Stimulated activated CD8-positive, alpha-beta memory T cell treated with anti-CD3 and anti-CD28 coated beads, Interleukin-7, amount 100 ng/mL, for 24 hours (primary cell): ENCODE measurements around the gene NRBP1.
"Not testable (repeated sequence)": the region's sequence is repeated elsewhere in the genome, so short reads cannot be mapped to it uniquely, and the experiment has no call there.

Experiments used
- DNase-seq: peaks from one replicate; pipeline ENCODE4 v3.0.0-alpha.2; 2020; ENCODE audit warnings: low read depth

The NRBP1 gene

DNA sequence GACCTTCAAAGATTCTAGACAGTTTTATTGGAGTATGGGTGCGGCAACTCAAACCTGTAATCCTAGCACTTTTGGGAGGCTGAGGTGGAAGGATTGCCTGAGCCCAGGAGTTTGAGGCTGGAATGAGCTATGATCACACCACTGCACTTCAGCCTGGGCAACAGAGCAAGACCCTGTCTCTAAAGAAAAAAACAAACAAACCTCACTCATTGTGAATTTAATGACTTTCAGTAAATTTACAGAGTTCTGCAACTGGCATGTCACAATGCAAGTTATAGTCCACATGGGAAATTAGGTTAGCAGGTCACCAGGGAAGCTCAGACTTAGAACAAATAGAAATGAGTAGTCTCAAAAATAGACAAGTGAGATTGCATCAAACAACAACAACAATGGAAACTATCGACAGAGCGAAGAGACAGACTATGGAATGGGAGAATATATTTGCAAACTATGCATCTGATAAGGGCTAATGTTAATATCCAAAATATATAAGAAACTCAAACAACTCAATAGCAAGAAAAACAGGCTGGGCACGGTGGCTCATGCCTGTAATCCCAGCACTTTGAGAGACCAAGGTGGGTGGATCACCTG lies 6.7 kb upstream of the NRBP1 start:
- no peak for DNase-seq

DNA sequence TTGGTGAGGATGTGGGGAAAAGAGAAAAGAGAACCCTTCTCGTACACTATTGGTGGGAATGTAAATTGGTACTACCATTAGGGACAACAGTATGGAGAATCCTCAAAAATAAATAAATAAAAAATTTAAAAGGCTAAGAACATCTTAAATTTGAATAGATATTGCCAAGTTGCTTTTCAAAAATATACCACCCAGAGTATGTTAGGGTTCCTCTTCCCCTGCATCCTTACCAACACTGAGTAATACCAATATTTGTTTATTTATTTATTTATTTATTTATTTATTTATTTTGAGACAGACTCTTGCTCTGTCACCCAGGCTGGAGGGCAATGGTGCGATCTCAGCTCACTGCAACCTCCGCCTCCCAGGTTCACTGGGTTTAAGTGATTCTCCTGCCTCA lies 5.5 kb upstream of the NRBP1 start:
- no peak for DNase-seq

DNA sequence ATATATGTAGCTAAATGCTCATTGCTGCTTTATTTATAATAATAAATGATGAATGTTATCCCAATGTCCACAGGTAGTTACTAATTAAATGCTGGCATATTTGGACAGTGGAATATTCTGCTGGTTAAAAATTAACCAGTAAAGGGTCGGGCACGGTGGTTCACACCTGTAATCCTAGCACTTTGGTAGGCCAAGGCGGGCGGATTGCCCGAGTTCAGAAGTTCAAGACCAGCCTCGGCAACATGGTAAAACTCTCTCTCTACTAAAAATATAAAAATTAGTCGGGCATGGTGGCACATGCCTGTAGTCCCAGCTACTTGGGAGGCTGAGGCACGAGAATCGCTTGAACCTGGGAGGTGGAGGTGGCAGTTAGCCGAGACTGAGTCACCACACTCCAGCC lies 3.4 kb upstream of the NRBP1 start:
- DNase-seq: not testable (repeated sequence)

DNA sequence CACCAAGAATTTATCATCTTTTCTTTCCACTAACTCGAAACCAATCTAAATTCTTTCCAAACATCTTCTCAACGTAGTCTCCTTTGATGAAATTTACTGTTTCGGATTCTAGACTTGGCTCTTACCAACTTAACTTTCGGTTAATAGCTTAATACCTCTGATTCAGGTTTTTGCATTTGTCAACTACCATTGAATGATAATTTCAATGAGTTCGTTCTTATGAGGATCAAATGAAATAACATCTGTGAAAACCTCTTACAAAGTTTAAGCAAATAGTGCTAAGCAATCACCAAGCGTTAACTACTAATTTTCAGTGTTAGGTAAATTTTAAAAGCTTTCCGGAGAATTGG lies 593 bp upstream of the NRBP1 start:
- DNase-seq: no peak

DNA sequence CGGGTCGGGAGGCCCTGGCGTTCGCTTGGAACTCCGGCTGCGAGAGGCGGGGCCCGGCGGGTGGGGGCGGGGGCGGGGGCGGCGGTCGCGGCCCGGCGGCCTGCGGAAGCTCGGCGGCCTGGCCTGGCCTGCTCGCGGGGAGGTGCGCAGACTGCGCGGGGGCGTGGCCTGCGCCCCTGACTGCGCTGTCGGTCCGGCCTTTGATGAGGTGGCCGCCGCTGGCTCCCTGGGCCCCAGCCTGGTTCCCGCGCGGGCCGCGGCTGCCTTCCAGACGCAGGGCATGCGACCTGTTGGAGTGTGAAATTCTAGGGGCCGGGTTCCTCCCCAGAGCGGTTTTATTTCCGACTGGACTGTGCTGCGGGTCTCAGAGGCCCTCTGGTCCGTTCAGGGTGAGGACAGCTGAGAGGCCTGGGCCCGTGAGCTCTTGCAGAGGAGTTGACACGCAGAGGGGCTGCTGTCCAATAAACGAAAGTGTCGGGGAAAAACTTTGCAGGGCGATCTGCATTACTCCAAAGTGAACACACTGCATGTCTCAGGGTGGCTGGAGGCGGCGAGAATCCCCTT lies 629 bp downstream of the NRBP1 start:
- peak; percentile 44 for DNase-seq

DNA sequence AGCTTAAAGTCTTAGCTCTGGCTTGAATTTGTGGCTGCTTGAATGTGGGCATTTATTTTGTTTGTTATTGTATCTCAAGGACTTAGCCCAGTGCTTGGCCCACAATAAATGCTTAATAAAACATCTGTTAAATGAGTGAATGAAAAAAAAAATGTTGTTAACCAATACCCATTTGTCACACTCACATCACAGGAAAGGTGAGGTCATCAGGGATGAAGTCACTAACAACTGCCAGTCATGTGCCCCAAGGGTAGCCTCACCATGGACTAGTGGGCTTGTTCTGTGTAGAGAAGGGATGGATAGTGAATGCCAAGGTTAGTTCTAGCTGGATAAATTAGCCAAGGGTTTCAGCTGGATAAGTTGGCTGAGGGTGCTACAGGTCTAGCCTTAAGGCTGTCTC lies 3.0 kb downstream of the NRBP1 start:
- DNase-seq: no peak

DNA sequence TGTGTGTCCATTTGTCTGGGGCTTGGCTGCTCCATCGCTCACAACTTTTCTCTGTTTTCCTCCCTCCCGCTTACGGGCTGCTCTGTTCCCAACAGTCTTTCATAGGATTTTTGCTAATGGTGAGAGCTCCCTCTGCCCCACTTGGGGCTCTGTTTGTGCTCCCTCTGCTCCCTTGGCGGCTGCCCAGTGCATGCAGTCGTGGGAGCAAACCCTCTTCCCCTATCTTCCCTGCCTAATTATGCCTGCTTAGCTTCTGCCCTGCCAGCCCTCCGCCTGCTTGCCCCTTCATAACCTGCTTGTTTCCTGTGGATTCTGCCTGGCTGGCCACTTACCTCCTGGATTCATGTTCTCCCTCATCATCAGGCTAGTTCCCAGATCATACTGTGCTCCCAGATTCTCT lies 7.2 kb downstream of the NRBP1 start:
- no peak for DNase-seq

DNA sequence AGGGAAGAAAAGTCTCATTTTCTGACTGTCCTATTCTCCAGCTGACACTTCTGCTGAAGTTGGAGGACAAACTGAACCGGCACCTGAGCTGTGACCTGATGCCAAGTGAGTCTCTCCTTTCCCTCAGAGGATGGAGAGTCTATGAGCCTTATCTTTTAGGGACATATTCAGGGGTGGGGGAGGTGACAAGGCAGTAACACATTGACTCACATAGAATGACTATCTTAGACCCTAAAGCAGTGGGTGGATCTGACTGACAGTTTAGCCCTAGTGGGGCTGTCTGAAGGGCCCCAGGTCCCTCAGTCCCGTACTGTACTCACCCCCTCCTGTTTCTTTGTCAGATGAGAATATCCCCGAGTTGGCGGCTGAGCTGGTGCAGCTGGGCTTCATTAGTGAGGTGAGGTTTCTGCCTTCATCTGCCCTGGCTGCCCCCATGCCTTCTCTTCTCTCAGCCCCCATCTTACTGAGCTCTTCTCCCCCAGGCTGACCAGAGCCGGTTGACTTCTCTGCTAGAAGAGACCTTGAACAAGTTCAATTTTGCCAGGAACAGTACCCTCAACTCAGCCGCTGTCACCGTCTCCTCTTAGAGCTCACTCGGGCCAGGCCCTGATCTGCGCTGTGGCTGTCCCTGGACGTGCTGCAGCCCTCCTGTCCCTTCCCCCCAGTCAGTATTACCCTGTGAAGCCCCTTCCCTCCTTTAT lies 12.9 kb downstream of the NRBP1 start:
- DNase-seq: no peak

DNA sequence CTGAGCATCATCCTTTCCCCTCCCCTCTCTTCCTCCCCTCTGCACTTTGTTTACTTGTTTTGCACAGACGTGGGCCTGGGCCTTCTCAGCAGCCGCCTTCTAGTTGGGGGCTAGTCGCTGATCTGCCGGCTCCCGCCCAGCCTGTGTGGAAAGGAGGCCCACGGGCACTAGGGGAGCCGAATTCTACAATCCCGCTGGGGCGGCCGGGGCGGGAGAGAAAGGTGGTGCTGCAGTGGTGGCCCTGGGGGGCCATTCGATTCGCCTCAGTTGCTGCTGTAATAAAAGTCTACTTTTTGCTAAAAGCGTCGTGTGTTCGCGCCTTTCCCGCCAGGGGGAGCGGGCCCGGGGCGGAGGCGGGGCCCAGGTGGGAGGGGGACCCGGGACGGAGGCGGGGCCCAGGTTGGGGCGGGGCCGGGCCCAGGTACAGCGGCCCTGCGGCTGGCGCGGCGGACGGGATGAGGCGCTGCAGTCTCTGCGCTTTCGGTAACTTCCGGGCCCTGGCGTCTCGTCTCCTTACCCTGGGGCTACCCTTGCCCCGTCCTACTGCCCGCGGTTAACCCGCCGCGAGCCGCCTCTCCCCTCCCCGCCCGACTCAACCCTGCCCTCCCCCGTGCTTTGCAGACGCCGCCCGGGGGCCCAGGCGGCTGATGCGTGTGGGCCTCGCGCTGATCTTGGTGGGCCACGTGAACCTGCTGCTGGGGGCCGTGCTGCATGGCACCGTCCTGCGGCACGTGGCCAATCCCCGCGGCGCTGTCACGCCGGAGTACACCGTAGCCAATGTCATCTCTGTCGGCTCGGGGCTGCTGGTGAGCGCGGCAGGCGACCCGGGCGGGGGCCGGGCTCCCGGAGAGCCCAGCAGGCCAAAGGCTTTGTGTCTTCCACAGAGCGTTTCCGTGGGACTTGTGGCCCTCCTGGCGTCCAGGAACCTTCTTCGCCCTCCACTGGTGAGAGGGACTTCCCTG lies 13.8 kb downstream of the NRBP1 start, which contains the start of gene KRTCAP3:
Gene KRTCAP3, plus strand, starts transcription at position 424 of the 962 bp plus-strand sequence. Its CDS starts 32 bp downstream, at position 456.
- DNase-seq: no peak

DNA sequence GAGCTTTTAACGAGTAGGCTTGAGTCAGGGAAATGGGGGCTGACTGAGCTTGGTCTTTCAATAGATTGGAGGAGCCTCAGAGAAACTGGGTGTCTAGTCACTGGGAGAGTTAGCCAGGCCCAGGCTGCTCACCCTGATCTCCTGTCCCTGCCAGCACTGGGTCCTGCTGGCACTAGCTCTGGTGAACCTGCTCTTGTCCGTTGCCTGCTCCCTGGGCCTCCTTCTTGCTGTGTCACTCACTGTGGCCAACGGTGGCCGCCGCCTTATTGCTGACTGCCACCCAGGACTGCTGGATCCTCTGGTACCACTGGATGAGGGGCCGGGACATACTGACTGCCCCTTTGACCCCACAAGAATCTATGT lies 14.5 kb downstream of the NRBP1 start:
- DNase-seq: no peak

DNA sequence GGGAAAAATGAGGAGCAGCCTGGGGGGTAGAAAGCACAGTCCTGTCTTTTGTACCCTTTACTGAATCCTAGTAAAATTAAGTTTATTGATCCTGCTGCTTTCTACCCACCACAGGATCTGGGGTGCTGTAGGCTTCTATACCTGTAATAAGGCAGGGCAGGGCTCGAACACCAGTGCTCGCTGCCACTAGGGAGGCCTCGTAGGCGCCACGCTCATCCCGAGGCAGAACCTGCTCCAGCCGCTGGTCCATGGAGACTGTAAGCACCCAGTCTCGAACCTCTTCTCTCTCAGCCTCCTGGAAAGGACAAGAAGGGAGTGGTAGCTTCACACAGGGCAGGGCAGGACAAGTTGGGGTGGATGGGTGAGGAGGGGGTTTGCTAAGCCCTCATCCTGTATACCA lies 16.7 kb downstream of the NRBP1 start:
- no peak for DNase-seq

DNA sequence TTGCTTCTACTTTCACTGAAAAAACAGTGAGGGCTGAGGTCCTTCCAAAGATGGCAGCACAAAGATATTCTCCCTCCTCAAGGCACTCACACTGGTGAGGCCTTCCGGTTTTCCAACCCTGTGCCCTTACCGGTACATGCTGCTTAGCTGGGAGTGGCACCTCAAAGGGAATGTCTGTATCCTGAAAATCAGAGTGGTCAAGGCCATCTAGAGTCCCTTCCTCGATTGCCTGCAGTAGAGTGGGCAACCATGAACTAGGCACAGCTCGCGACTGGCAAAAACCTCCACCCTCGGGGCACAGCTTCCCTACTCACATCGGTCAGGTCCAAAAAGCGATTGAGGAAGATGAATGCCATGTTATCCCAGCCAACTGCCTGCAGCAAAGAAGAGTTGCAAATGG lies 17.2 kb downstream of the NRBP1 start:
- DNase-seq: no peak

DNA sequence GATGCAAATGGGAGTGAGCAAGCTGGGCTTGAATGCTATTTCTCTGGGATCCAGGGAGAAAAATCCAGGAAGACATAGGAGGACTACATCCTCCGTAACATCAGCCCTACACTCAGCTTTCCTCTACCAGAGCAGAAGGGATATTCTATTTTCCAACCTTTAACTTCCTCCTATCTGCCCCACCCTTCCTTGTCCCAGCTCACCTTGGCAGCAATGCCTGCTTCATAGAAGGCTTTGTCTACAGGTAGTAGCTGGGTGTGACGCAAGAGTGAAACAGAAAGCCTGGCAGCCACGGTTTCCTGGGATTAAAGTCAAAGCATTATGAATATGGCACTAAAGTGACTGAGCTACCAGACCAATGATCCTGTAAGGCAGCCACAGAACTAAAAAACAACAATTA lies 17.6 kb downstream of the NRBP1 start:
- DNase-seq: no peak

DNA sequence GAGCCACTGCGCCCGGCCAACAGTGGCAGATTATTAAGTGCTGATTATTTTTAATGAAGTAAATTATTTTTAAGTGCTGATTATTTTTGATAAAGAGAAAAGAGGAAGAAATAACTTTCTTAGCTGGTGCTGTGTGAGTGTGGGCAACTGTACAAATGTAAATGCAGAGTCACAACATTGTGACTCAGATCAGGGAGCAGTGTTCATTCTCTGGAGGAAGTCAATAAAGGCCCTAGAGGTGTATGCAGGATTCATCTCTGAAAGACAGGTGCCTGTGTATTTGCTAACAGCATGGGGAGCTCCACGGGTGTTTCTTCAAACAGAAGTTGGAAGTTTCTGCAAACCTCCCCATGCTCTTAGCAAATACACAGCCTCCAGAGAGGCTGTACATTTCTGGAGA lies 19.9 kb downstream of the NRBP1 start:
- no peak for DNase-seq

DNA sequence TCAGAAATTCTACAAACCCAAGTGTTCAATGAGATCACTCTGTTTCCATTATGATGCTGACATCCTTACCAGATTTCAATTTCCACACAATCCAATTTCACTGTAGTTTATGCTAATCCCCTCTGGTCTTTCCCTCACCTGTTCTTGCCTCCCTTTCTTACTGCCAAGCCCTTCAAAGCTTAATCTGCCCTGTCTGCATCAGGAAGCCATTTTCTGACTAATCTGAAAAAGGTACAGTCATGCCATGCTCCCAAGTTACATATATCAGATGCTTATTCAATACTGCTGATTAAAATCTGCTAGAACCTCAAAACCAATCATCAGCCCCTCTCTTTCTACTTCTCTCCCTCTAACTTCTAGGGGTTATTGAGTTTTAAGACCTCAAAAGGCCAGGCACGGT lies 22.7 kb downstream of the NRBP1 start:
- no peak for DNase-seq

DNA sequence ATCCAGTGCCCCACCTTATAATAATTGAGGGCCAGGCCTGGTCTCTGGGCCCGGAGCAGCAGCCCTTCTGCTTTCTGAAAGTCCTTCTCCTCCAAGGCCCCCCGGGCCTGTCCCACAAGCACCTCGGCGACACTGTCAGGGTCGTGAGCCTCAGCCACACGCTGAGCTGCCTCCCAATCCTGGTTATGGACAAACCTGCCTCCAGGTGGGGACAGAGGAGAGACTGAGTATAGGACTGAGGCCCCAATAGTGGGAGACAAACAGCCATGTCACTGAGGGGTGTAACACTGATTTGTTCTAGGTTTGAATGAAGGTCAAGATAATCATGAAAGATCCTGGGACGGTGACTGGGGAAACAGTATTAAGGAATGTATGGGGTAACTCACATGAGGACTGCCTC lies 25.5 kb downstream of the NRBP1 start:
- no peak for DNase-seq

DNA sequence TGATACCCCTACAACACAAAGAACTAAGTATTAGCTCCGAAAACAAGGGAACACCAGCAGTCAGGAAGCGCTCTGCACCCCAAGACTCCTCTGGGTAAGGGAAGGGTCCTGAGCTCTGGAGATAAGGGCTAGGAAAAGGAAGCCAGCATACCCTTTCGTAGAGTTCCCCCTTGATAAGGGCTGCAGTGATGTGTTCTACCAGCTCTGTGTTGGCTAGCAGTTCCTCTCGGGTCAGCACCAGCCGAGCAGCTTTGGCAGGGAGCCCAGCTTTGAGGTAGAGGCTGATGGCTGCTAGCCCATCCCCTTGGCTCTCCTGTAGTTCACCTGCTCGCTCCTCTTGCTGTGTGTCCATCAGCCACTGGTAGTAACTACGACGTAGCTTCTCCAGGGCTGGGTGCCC lies 32.7 kb downstream of the NRBP1 start:
- DNase-seq: no peak

DNA sequence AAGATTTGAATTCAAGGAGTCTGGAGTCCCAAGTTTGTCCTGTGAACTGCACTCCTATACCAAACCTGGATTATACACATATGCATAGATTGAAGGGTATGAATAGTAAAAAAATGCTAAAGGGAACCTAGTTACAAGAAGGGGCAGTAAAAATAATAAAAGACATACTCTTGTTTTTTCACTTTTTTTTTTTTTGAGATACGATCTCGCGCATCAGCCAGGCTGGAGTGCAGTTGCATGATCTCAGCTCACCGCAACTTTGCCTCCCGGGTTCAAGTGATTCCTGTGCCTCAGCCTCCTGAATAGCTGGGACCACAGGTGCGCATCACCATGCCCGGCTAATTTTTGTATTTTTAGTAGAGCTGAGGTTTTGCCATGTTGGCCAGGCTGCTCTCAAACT lies 36.0 kb downstream of the NRBP1 start:
- no peak for DNase-seq

DNA sequence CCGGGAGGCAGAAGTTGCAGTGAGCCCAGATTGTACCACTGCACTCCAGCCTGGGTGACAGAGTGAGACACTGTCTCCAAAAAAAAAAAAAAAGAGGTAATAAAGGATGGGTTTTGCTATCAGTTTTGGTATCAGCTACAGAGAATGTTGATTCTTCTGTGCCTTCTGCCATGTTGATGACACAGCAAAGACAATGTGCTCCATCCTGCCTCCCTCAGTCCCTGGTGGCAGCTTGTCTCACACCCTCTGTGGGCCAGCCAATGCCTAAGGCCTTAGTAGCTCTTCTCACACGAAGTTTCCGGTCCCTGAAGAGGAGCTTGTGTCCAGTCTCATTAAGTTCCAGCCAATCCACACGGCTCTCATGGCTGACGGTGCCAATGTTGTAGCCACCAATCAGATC lies 43.5 kb downstream of the NRBP1 start:
- DNase-seq: no peak

DNA sequence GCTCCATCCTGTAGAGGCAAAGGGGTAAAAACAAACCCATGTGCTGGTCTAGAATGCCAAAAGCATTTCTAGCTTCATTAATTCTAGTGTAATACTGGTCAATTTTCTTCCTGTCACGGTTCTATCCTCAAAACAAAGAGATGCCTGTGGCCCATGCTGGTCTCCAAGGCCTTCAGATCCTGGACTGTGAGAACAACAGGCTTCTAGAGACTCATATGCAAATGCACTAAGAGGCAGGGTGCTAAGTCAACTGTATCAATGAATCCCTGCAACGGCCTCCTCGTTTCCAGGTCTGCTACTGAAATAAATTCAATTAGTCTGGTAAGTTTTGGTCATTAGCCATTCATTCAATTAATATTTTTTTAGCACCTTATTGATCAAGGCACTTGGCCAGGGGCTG lies 57.1 kb downstream of the NRBP1 start:
- DNase-seq: no peak

DNA sequence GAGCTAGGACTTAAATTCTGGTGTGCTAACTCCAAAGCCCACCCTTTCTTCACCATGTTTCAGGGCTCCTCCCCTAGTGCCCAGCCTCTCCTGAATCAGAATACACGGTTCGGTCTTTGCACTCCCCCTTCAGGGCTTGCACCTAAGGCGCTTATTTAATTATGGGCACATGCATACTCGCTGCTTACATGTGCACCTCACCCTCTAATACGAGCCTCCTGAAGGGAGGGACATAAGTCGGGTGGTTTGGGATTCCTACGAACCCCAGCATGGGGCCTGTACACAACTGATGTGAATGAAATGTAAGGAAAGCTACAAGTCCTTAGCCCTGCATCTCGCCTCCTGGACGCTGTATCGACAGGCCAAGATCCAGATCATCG lies 60.7 kb downstream of the NRBP1 start:
- no peak for DNase-seq

DNA sequence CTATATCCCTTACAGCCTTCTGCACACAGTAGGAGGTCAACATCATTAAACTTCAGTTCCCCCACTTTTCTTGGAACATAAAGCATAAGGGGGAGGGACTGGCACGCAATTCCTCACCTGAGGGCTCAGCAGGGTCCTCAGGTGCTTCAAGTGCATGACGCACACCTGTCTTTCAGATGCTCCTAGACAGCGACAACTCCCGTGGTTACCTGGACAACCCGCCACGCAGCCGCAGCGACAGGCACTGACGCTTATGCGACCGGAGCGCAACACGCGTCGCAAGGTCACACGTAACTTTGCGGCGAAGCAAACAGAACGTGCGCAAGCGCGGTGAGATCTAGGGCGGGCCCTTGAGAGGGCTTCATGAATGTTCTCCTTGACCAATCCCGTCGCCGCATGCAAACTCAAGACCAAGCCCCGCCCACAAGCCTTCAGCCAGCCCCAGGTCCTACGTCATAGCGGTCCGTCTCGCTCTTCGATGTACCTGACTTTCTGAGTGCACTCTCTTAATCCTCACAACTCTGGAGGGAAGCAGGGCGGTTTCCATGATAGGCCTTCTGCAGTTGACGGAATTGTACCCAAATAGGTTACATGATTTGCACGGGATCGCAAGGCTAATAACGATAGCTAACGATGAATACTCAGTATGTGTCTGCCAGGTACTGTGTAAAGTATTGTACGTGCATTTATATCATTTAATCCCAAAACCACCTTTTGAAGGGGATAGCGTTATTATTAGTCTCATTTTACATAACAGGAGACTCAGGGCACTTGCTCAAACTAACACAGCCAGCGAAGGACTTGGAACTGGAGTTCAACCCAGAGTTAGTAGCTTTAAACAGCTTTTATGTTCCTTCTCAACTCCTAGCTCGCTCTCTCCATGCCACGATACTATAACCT lies 61.3 kb downstream of the NRBP1 start, which contains the start of gene IFT172:
Gene IFT172, minus strand, starts transcription at position 246 of the 900 bp plus-strand sequence. Its CDS starts 90 bp downstream, at position 156.
- DNase-seq: peak; percentile 97
